HUES64 (cell line): Measurements from ENCODE around the gene SLC30A7.

Source experiments
- H3K27ac ChIP-seq: 2 replicates; pipeline ENCODE4 v1.7.0; 2013; ENCODE audit warnings: low read depth, low read length, inconsistent platforms
- H3K27me3 ChIP-seq: 2 replicates; pipeline ENCODE4 v1.6.1; 2013; ENCODE audit warnings: mild to moderate bottlenecking, low read length; ENCODE audit not compliant: insufficient read depth
- H3K36me3 ChIP-seq: 2 replicates; pipeline ENCODE4 v1.6.1; 2013; ENCODE audit warnings: mild to moderate bottlenecking, low read length; ENCODE audit not compliant: insufficient read depth
- H3K4me1 ChIP-seq: 2 replicates; pipeline ENCODE4 v1.6.1; 2013; ENCODE audit warnings: mild to moderate bottlenecking, low read length, moderate library complexity; ENCODE audit not compliant: insufficient read depth
- H3K4me3 ChIP-seq: 2 replicates; pipeline ENCODE4 v1.5.1; 2013; ENCODE audit warnings: mild to moderate bottlenecking, low read length, moderate library complexity
- H3K9ac ChIP-seq: 2 replicates; pipeline ENCODE4 v1.6.1; 2013; ENCODE audit warnings: mild to moderate bottlenecking, low read depth, low read length
- H3K9me3 ChIP-seq: 2 replicates; pipeline ENCODE4 v1.6.1; 2013; ENCODE audit warnings: low read depth, low read length; ENCODE audit not compliant: insufficient read depth
- WGBS: fragments of 150-250, 120-280 bp; methylation state at CpG from one replicate; pipeline ENCODE4 v1.1.7; 2013; ENCODE audit warnings: missing lambda C conversion rate; 5-methylcytosine and 5-hydroxymethylcytosine counted together

SLC30A7 gene

GRCh38 chr1:100892554-100892953 is 3.3 kb upstream of the SLC30A7 start:
- Histone ChIP-seq H3K27ac (no peak overlapping the region), H3K9ac (no peak overlapping the region), H3K36me3 (peaks cover 53% of the 10 kb centered on the region), H3K4me1 (peaks cover 7% of the 10 kb centered on the region), H3K27me3 (no peaks in the 10 kb centered on the region), H3K4me3 (no peak overlapping the region), H3K9me3 (peaks cover 34% of the 10 kb centered on the region)
- 96% methylated on average over 3 of the region's 3 CpGs for WGBS

- WGBS, result no CpG with 5 or more reads among the region's 2 CpGs
- Histone ChIP-seq H3K27me3 (no peaks in the 10 kb centered on the region), H3K4me3 (peak overlapping the region; percentile 98), H3K27ac (no peak overlapping the region), H3K36me3 (peaks cover 54% of the 10 kb centered on the region), H3K4me1 (peaks cover 9% of the 10 kb centered on the region), H3K9me3 (peaks cover 26% of the 10 kb centered on the region), H3K9ac (peak overlapping the region; percentile 84)
These were observed 2.2 kb upstream of the SLC30A7 start for GRCh38 chr1:100893718-100894117.

- under 1% methylated on average over 47 of the region's 47 CpGs for WGBS
- H3K4me1 ChIP-seq, result peaks cover 9% of the 10 kb centered on the region
- H3K36me3 ChIP-seq, result peaks cover 55% of the 10 kb centered on the region
- H3K27ac ChIP-seq, result peak within 1 kb of the TSS; percentile 92
- H3K27me3 ChIP-seq, result no peaks in the 10 kb centered on the region
- H3K9me3 ChIP-seq, result peaks cover 15% of the 10 kb centered on the region
- peak within 1 kb of the TSS; percentile 84 for H3K9ac ChIP-seq
- peak within 1 kb of the TSS; percentile 98 for H3K4me3 ChIP-seq
These were observed 1.0 kb upstream of the SLC30A7 start, which contains the start of gene EXTL2 for GRCh38 chr1:100894603-100895539. TSS of gene EXTL2 (minus strand) at chr1:100894842. CDS start at chr1:100888757, 6,085 bp downstream.

GRCh38 chr1:100896481-100896982 is 642 bp downstream of the SLC30A7 start:
- Histone ChIP-seq H3K4me3 (peak overlapping the region; percentile 98), H3K36me3 (peaks cover 56% of the 10 kb centered on the region), H3K27ac (peak overlapping the region; percentile 66), H3K9me3 (no peaks in the 10 kb centered on the region; the same call in 1 of the 2 replicates), H3K9ac (peak overlapping the region; percentile 84), H3K4me1 (peaks cover 9% of the 10 kb centered on the region), H3K27me3 (no peaks in the 10 kb centered on the region)
- whole genome bisulfite sequencing, result 3% methylated on average over 12 of the region's 12 CpGs

- no peaks in the 10 kb centered on the region; the same call in 1 of the 2 replicates for H3K9me3 ChIP-seq
- H3K4me1 ChIP-seq, result peaks cover 4% of the 10 kb centered on the region; the same call in 1 of the 2 replicates
- no peak overlapping the region for H3K4me3 ChIP-seq
- H3K36me3 ChIP-seq, result peaks cover 97% of the 10 kb centered on the region
- no peak overlapping the region for H3K9ac ChIP-seq
- H3K27ac ChIP-seq, result no peak overlapping the region
- no peaks in the 10 kb centered on the region for H3K27me3 ChIP-seq
- 93% methylated on average over 1 of the region's 1 CpG for WGBS
These were observed 6.5 kb downstream of the SLC30A7 start for GRCh38 chr1:100902365-100902764.

- no peak overlapping the region for H3K27ac ChIP-seq
- H3K9me3 ChIP-seq, result no peaks in the 10 kb centered on the region; the same call in 1 of the 2 replicates
- no peaks in the 10 kb centered on the region for H3K27me3 ChIP-seq
- H3K4me3 ChIP-seq, result no peak overlapping the region
- peaks cover 98% of the 10 kb centered on the region for H3K36me3 ChIP-seq
- no peaks in the 10 kb centered on the region for H3K4me1 ChIP-seq
- H3K9ac ChIP-seq, result no peak overlapping the region
- 97% methylated on average over 1 of the region's 1 CpG for WGBS
These were observed 7.9 kb downstream of the SLC30A7 start for GRCh38 chr1:100903777-100904176.

GRCh38 chr1:100904528-100904927 is 8.6 kb downstream of the SLC30A7 start:
- H3K27ac ChIP-seq, result no peak overlapping the region
- H3K4me1 ChIP-seq, result no peaks in the 10 kb centered on the region
- WGBS, result 92% methylated on average over 2 of the region's 2 CpGs
- no peak overlapping the region for H3K4me3 ChIP-seq
- H3K27me3 ChIP-seq, result no peaks in the 10 kb centered on the region
- H3K9ac ChIP-seq, result no peak overlapping the region
- no peaks in the 10 kb centered on the region; the same call in 1 of the 2 replicates for H3K9me3 ChIP-seq
- peaks cover 98% of the 10 kb centered on the region for H3K36me3 ChIP-seq

- Histone ChIP-seq H3K27me3 (no peaks in the 10 kb centered on the region), H3K27ac (no peak overlapping the region), H3K36me3 (peaks cover 98% of the 10 kb centered on the region), H3K4me3 (no peak overlapping the region), H3K4me1 (no peaks in the 10 kb centered on the region), H3K9me3 (no peaks in the 10 kb centered on the region; the same call in 1 of the 2 replicates), H3K9ac (no peak overlapping the region)
- 100% methylated on average over 1 of the region's 3 CpGs for WGBS
These were observed 9.3 kb downstream of the SLC30A7 start for GRCh38 chr1:100905181-100905580.

GRCh38 chr1:100907887-100908286 is 12.0 kb downstream of the SLC30A7 start:
- no peaks in the 10 kb centered on the region for H3K27me3 ChIP-seq
- peaks cover 99% of the 10 kb centered on the region for H3K36me3 ChIP-seq
- H3K4me3 ChIP-seq, result no peak overlapping the region
- no peaks in the 10 kb centered on the region; the same call in 1 of the 2 replicates for H3K9me3 ChIP-seq
- no peak overlapping the region for H3K27ac ChIP-seq
- no peak overlapping the region for H3K9ac ChIP-seq
- 96% methylated on average over 1 of the region's 1 CpG for WGBS
- H3K4me1 ChIP-seq, result no peaks in the 10 kb centered on the region

GRCh38 chr1:100909018-100909417 is 13.1 kb downstream of the SLC30A7 start:
- peaks cover 99% of the 10 kb centered on the region for H3K36me3 ChIP-seq
- H3K9me3 ChIP-seq, result no peaks in the 10 kb centered on the region; the same call in 1 of the 2 replicates
- H3K27ac ChIP-seq, result no peak overlapping the region
- H3K4me3 ChIP-seq, result no peak overlapping the region
- no peak overlapping the region for H3K9ac ChIP-seq
- no peaks in the 10 kb centered on the region for H3K4me1 ChIP-seq
- H3K27me3 ChIP-seq, result no peaks in the 10 kb centered on the region

GRCh38 chr1:100912019-100912418 is 16.1 kb downstream of the SLC30A7 start:
- Histone ChIP-seq H3K9me3 (no peaks in the 10 kb centered on the region), H3K9ac (no peak overlapping the region), H3K4me1 (no peaks in the 10 kb centered on the region), H3K27ac (no peak overlapping the region), H3K36me3 (peaks cover 96% of the 10 kb centered on the region), H3K27me3 (no peaks in the 10 kb centered on the region), H3K4me3 (no peak overlapping the region)
